Activated CD4-positive, alpha-beta T cell treated with anti-CD3 and anti-CD28 coated beads, Interleukin-2, amount 10 ng/mL, durations not matched to agents 7 days and 5 days (primary cell): Measurements from ENCODE around the gene ABHD11. TPM values are rescaled to one million over a fixed set of nuclear protein-coding genes. Genes with fewer than 3 reads are reported as not detected.
A peak's percentile ranks its signal among the peaks of the same experiment; 100 is the strongest.

Source experiments
- CTCF ChIA-PET: fragments of 350-600 bp; sonication (Branson Sonifier 250); formaldehyde crosslinking; loops from one replicate; lab custom pipeline; 2021; ENCODE audit warnings: antibody characterized with exemption; lab: Charles Lee
- POLR2A ChIA-PET: fragments of 350-600 bp; sonication (Branson Sonifier 250); formaldehyde crosslinking; loops from one replicate; lab custom pipeline; 2021; ENCODE audit warnings: antibody characterized with exemption; lab: Charles Lee
- DNase-seq: peaks from one replicate; pipeline ENCODE4 v3.0.0-alpha.2; 2020
- H3K27ac Mint-ChIP-seq: one replicate; pipeline ENCODE4 v1.8.0; 2021; ENCODE audit warnings: mild to moderate bottlenecking, moderate library complexity, mixed read lengths
- H3K27me3 Mint-ChIP-seq: one replicate; pipeline ENCODE4 v1.8.0; 2021; ENCODE audit warnings: mixed read lengths
- H3K36me3 Mint-ChIP-seq: one replicate; pipeline ENCODE4 v1.8.0; 2021; ENCODE audit warnings: low read depth, mixed read lengths
- H3K4me1 Mint-ChIP-seq: one replicate; pipeline ENCODE4 v1.8.0; 2021; ENCODE audit warnings: mixed read lengths
- H3K4me3 Mint-ChIP-seq: one replicate; pipeline ENCODE4 v1.8.0; 2021; ENCODE audit warnings: mild to moderate bottlenecking, moderate library complexity, mixed read lengths
- H3K9me3 Mint-ChIP-seq: one replicate; pipeline ENCODE4 v1.8.0; 2021; ENCODE audit warnings: mixed read lengths
- total RNA-seq, 2 experiments: library from RNA; stranded (reverse); gene quantifications; one replicate each; pipeline ENCODE4 v1.2.3, GENCODE V29; 2021

ABHD11 gene
- total RNA-seq, 2 experiments from 2014 or later, result 13.3 to 15.6 TPM

GRCh38 chr7:73739387-73739767 lies 775 bp upstream of the ABHD11 start:
- Mint-ChIP-seq H3K36me3 (peaks cover 5% of the 10 kb centered on the region), H3K4me3 (peak overlapping the region; percentile 93), H3K27ac (peak overlapping the region; percentile 90), H3K4me1 (peaks cover 23% of the 10 kb centered on the region), H3K9me3 (no peaks in the 10 kb centered on the region), H3K27me3 (no peaks in the 10 kb centered on the region)
- POLR2A ChIA-PET, result no interaction called here
- no peak for DNase-seq
- CTCF ChIA-PET, result interaction anchor here (0.6 to 8.4 kb wide), 6 partner anchors 37 to 133 kb away, joined by 3 to 59 read pairs (median 4); partner anchors contain the start of gene VPS37D

- no peaks in the 10 kb centered on the region for H3K9me3 Mint-ChIP-seq
- CTCF ChIA-PET, result interaction anchor here (0.6 to 8.4 kb wide), 4 partner anchors 36 to 300 kb away, joined by 3 to 59 read pairs (median 4); no protein-coding TSS in a partner anchor
- H3K36me3 Mint-ChIP-seq, result peaks cover 5% of the 10 kb centered on the region
- peak; percentile 60 for DNase-seq
- POLR2A ChIA-PET, result no interaction called here
- peak overlapping the region; percentile 93 for H3K4me3 Mint-ChIP-seq
- no peaks in the 10 kb centered on the region for H3K27me3 Mint-ChIP-seq
- H3K4me1 Mint-ChIP-seq, result peaks cover 23% of the 10 kb centered on the region
- H3K27ac Mint-ChIP-seq, result peak overlapping the region; percentile 97
Observed at GRCh38 chr7:73738220-73738611, 386 bp downstream of the ABHD11 start.

GRCh38 chr7:73737491-73738219 lies 947 bp downstream of the ABHD11 start:
- DNase-seq, result no peak
- peaks cover 23% of the 10 kb centered on the region for H3K4me1 Mint-ChIP-seq
- H3K27me3 Mint-ChIP-seq, result peaks cover 4% of the 10 kb centered on the region
- ChIA-PET POLR2A (no interaction called here), CTCF (interaction anchor here (0.6 to 8.4 kb wide), 4 partner anchors 36 to 301 kb away, joined by 3 to 59 read pairs (median 4); no protein-coding TSS in a partner anchor)
- peaks cover 5% of the 10 kb centered on the region for H3K36me3 Mint-ChIP-seq
- H3K4me3 Mint-ChIP-seq, result peak overlapping the region; percentile 93
- H3K9me3 Mint-ChIP-seq, result no peaks in the 10 kb centered on the region
- H3K27ac Mint-ChIP-seq, result peak overlapping the region; percentile 97

- ChIA-PET POLR2A (no interaction called here), CTCF (interaction anchor here (1.4 to 8.4 kb wide), 3 partner anchors 105 to 131 kb away, joined by 3 to 59 read pairs (median 3); partner anchors contain the start of gene METTL27)
- Mint-ChIP-seq H3K4me1 (peaks cover 23% of the 10 kb centered on the region), H3K36me3 (peaks cover 5% of the 10 kb centered on the region), H3K9me3 (no peaks in the 10 kb centered on the region), H3K27ac (peak overlapping the region; percentile 31), H3K4me3 (no peak overlapping the region), H3K27me3 (peaks cover 5% of the 10 kb centered on the region)
- DNase-seq, result no peak
Observed at GRCh38 chr7:73736885-73737284, 1.7 kb downstream of the ABHD11 start.

GRCh38 chr7:73735528-73735905 lies 3.1 kb downstream of the ABHD11 start:
- Mint-ChIP-seq H3K27me3 (peaks cover 5% of the 10 kb centered on the region), H3K4me1 (peaks cover 23% of the 10 kb centered on the region), H3K4me3 (no peak overlapping the region), H3K9me3 (no peaks in the 10 kb centered on the region), H3K36me3 (peaks cover 5% of the 10 kb centered on the region), H3K27ac (no peak overlapping the region)
- CTCF ChIA-PET, result interaction anchor here (0.5 to 8.4 kb wide), 17 partner anchors 10 to 419 kb away, joined by 3 to 59 read pairs (median 4); partner anchors contain the start of genes BAZ1B, METTL27 and STX1A
- POLR2A ChIA-PET, result interaction anchor here (0.5 kb wide), 1 partner anchor 241 kb away, joined by 4 read pairs; no protein-coding TSS in a partner anchor
- DNase-seq, result no peak

GRCh38 chr7:73734619-73735527 lies 3.7 kb downstream of the ABHD11 start:
- Mint-ChIP-seq H3K27me3 (peaks cover 5% of the 10 kb centered on the region), H3K36me3 (peaks cover 5% of the 10 kb centered on the region), H3K27ac (peak overlapping the region; percentile 78), H3K4me1 (peaks cover 23% of the 10 kb centered on the region), H3K9me3 (no peaks in the 10 kb centered on the region), H3K4me3 (no peak overlapping the region)
- ChIA-PET CTCF (interaction anchor here (0.5 to 8.4 kb wide), 33 partner anchors 8 to 418 kb away, joined by 3 to 59 read pairs (median 4); partner anchors contain the start of genes BAZ1B and STX1A), POLR2A (interaction anchor here (0.5 kb wide), 1 partner anchor 241 kb away, joined by 4 read pairs; no protein-coding TSS in a partner anchor)
- DNase-seq, result peak; percentile 89

GRCh38 chr7:73732397-73732796 lies 6.2 kb downstream of the ABHD11 start:
- peaks cover 5% of the 10 kb centered on the region for H3K36me3 Mint-ChIP-seq
- no peaks in the 10 kb centered on the region for H3K9me3 Mint-ChIP-seq
- DNase-seq, result no peak
- peaks cover 13% of the 10 kb centered on the region for H3K4me1 Mint-ChIP-seq
- ChIA-PET POLR2A (no interaction called here), CTCF (interaction anchor here (0.9 to 8.4 kb wide), 4 partner anchors 41 to 287 kb away, joined by 3 to 59 read pairs (median 10); partner anchors contain the start of gene BAZ1B)
- no peak overlapping the region for H3K4me3 Mint-ChIP-seq
- peaks cover 12% of the 10 kb centered on the region for H3K27me3 Mint-ChIP-seq
- no peak overlapping the region for H3K27ac Mint-ChIP-seq

GRCh38 chr7:73730485-73730884 lies 8.1 kb downstream of the ABHD11 start:
- DNase-seq, result no peak
- POLR2A ChIA-PET, result no interaction called here
- H3K27ac Mint-ChIP-seq, result no peak overlapping the region
- peaks cover 12% of the 10 kb centered on the region for H3K27me3 Mint-ChIP-seq
- H3K9me3 Mint-ChIP-seq, result no peaks in the 10 kb centered on the region
- no peaks in the 10 kb centered on the region for H3K36me3 Mint-ChIP-seq
- H3K4me1 Mint-ChIP-seq, result peaks cover 10% of the 10 kb centered on the region
- no peak overlapping the region for H3K4me3 Mint-ChIP-seq
- CTCF ChIA-PET, result interaction anchor here (1.0 kb wide), 1 partner anchor 10 kb away, joined by 3 read pairs; no protein-coding TSS in a partner anchor

GRCh38 chr7:73728551-73728950 lies 10.1 kb downstream of the ABHD11 start:
- Mint-ChIP-seq H3K4me3 (no peak overlapping the region), H3K36me3 (no peaks in the 10 kb centered on the region), H3K4me1 (no peaks in the 10 kb centered on the region), H3K9me3 (no peaks in the 10 kb centered on the region), H3K27ac (no peak overlapping the region), H3K27me3 (peaks cover 12% of the 10 kb centered on the region)
- ChIA-PET POLR2A (no interaction called here), CTCF (interaction anchor here (0.6 to 2.1 kb wide), 4 partner anchors 12 to 161 kb away, joined by 3 to 11 read pairs (median 4); no protein-coding TSS in a partner anchor)
- DNase-seq, result no peak

GRCh38 chr7:73727952-73728351 lies 10.7 kb downstream of the ABHD11 start:
- Mint-ChIP-seq H3K9me3 (no peaks in the 10 kb centered on the region), H3K27ac (no peak overlapping the region), H3K27me3 (peaks cover 11% of the 10 kb centered on the region), H3K36me3 (no peaks in the 10 kb centered on the region), H3K4me3 (no peak overlapping the region), H3K4me1 (no peaks in the 10 kb centered on the region)
- ChIA-PET POLR2A (no interaction called here), CTCF (interaction anchor here (1.7 to 2.1 kb wide), 2 partner anchors 13 to 121 kb away, joined by 3 to 11 read pairs; no protein-coding TSS in a partner anchor)
- DNase-seq, result no peak

- Mint-ChIP-seq H3K4me1 (no peaks in the 10 kb centered on the region), H3K4me3 (no peak overlapping the region), H3K9me3 (no peaks in the 10 kb centered on the region), H3K36me3 (no peaks in the 10 kb centered on the region), H3K27ac (no peak overlapping the region), H3K27me3 (peaks cover 18% of the 10 kb centered on the region)
- ChIA-PET CTCF (interaction anchor here (1.0 to 2.9 kb wide), 5 partner anchors 9 to 119 kb away, joined by 3 to 14 read pairs (median 3); no protein-coding TSS in a partner anchor), POLR2A (no interaction called here)
- no peak for DNase-seq
Observed at GRCh38 chr7:73726083-73726466, 12.5 kb downstream of the ABHD11 start.

GRCh38 chr7:73723813-73724212 lies 14.8 kb downstream of the ABHD11 start:
- H3K4me3 Mint-ChIP-seq, result no peak overlapping the region
- peaks cover 4% of the 10 kb centered on the region for H3K4me1 Mint-ChIP-seq
- DNase-seq, result no peak
- no peaks in the 10 kb centered on the region for H3K36me3 Mint-ChIP-seq
- ChIA-PET CTCF (interaction anchor here (2.4 to 2.9 kb wide), 2 partner anchors 11 to 117 kb away, joined by 9 to 14 read pairs; no protein-coding TSS in a partner anchor), POLR2A (no interaction called here)
- H3K27ac Mint-ChIP-seq, result no peak overlapping the region
- H3K27me3 Mint-ChIP-seq, result peaks cover 25% of the 10 kb centered on the region
- no peaks in the 10 kb centered on the region for H3K9me3 Mint-ChIP-seq
